Tibial nerve (tissue), 4 donors: ENCODE measurements around the gene HCK. TPM values are rescaled to one million over a fixed set of nuclear protein-coding genes. Genes with fewer than 3 reads are reported as not detected.

Source experiments
- DNase-seq, 2 donors: peaks; one replicate each; pipeline ENCODE4 v3.0.0-alpha.2; 2019; ENCODE audit warnings: low spot score in 2 of 2
- H3K27ac ChIP-seq, 4 donors: fragments of 200-600 bp; sonication (generic) in 3 of 4; one replicate each; pipeline ENCODE4 v1.5.1; 2017 to 2019; ENCODE audit warnings: mild to moderate bottlenecking in 1 of 4
- H3K27me3 ChIP-seq, 2 donors: fragments of 200-600 bp; sonication (generic) in 1 of 2; one replicate each; pipeline versions ENCODE4 v1.5.1 to v1.6.0; 2017 to 2019
- H3K36me3 ChIP-seq, 3 donors: fragments of 200-600 bp; sonication (generic); one replicate each; pipeline ENCODE4 v1.5.1; 2018 to 2019
- H3K4me1 ChIP-seq, 4 donors: fragments of 200-600 bp; sonication (generic) in 3 of 4; one replicate each; pipeline ENCODE4 v1.5.1; 2017 to 2019
- H3K4me3 ChIP-seq, 4 donors: fragments of 200-600 bp; sonication (generic) in 3 of 4; one replicate each; pipeline ENCODE4 v1.5.1; 2017 to 2019; ENCODE audit warnings: mild to moderate bottlenecking in 1 of 4, moderate library complexity in 1 of 4
- H3K9me3 ChIP-seq, 4 donors: fragments of 200-600 bp; sonication (generic) in 3 of 4; one replicate each; pipeline ENCODE4 v1.5.1; 2017 to 2019
- CTCF ChIP-seq, 5 experiments: fragments of 200-600 bp in 3 of 5; fragments of 450-650 bp in 2 of 5; sonication (generic) in 3 of 5; IDR thresholded peaks; one replicate each; pipeline ENCODE4 v1.5.1; 2016 to 2019; ENCODE audit warnings: antibody characterized with exemption in 5 of 5, mild to moderate bottlenecking in 3 of 5, moderate library complexity in 2 of 5
- EP300 ChIP-seq, 2 donors: sonication (generic); formaldehyde crosslinking; IDR thresholded peaks; one replicate each; pipeline ENCODE4 v1.6.1; 2017; ENCODE audit warnings: antibody characterized with exemption in 2 of 2, mild to moderate bottlenecking in 1 of 2
- POLR2A ChIP-seq, 2 donors: fragments of 450-650 bp; IDR thresholded peaks; one replicate each; pipeline ENCODE4 v1.6.1; 2017; ENCODE audit warnings: antibody characterized with exemption in 2 of 2, mild to moderate bottlenecking in 2 of 2, moderate library complexity in 2 of 2
- WGBS, 2 donors: methylation state at CpG; one replicate each; pipeline ENCODE4 v1.1.5; 2018; 5-methylcytosine and 5-hydroxymethylcytosine counted together
- total RNA-seq, 4 donors: library from RNA; depleted of rRNA; stranded (reverse); fragments of >200 nt; gene quantifications; one replicate each; pipeline ENCODE4 v1.1.0, GENCODE V29; 2016

Gene HCK
- total RNA-seq, 4 donors from 2014 or later = 10.5 to 47.4 (median 13.7) TPM

- no peaks in the 10 kb centered on the region for H3K36me3 ChIP-seq
- H3K27ac ChIP-seq = no peak overlapping the region
- peaks cover 0 to 20% of the 10 kb centered on the region in 2 donors for H3K27me3 ChIP-seq
- H3K9me3 ChIP-seq = no peaks in the 10 kb centered on the region
- 37 to 45% methylated on average over 9 of the region's 9 CpGs for WGBS, 2 donors
- H3K4me3 ChIP-seq = no peak overlapping the region
- peaks cover 0 to 12% (median 8%) of the 10 kb centered on the region in 4 donors for H3K4me1 ChIP-seq
- DNase-seq = no peak
- no peak for TF ChIP-seq EP300 (IDR thresholded peaks at IDR 0.05)
- TF ChIP-seq POLR2A (IDR thresholded peaks at IDR 0.05) = no peak
- peak in 1 of 5 experiments; percentile 18 for TF ChIP-seq CTCF (IDR thresholded peaks at IDR 0.05)
Measured at GRCh38 chr20:32034581-32035425, 17.2 kb upstream of the HCK start.

- 82 to 86% methylated on average over 8 of the region's 8 CpGs for WGBS, 2 donors
- H3K4me3 ChIP-seq = no peak overlapping the region
- H3K36me3 ChIP-seq = no peaks in the 10 kb centered on the region
- TF ChIP-seq CTCF (IDR thresholded peaks at IDR 0.05) (no peak), EP300 (IDR thresholded peaks at IDR 0.05) (no peak), POLR2A (IDR thresholded peaks at IDR 0.05) (no peak)
- no peak overlapping the region for H3K27ac ChIP-seq
- H3K4me1 ChIP-seq = peaks cover 0 to 12% (median 8%) of the 10 kb centered on the region in 4 donors
- H3K27me3 ChIP-seq = peaks cover 0 to 25% of the 10 kb centered on the region in 2 donors
- H3K9me3 ChIP-seq = no peaks in the 10 kb centered on the region
- DNase-seq = no peak
Measured at GRCh38 chr20:32035426-32035779, 16.6 kb upstream of the HCK start.

GRCh38 chr20:32036252-32036651 is 15.8 kb upstream of the HCK start:
- Histone ChIP-seq H3K9me3 (no peaks in the 10 kb centered on the region), H3K4me1 (peaks cover 0 to 8% (median 5%) of the 10 kb centered on the region in 4 donors), H3K36me3 (no peaks in the 10 kb centered on the region), H3K27me3 (peaks cover 0 to 20% of the 10 kb centered on the region in 2 donors), H3K4me3 (no peak overlapping the region), H3K27ac (no peak overlapping the region)
- DNase-seq = no peak
- WGBS, 2 donors = 56 to 64% methylated on average over 4 of the region's 4 CpGs
- TF ChIP-seq EP300 (IDR thresholded peaks at IDR 0.05) (no peak), CTCF (IDR thresholded peaks at IDR 0.05) (no peak), POLR2A (IDR thresholded peaks at IDR 0.05) (no peak)

GRCh38 chr20:32036716-32037485 is 15.1 kb upstream of the HCK start:
- TF ChIP-seq POLR2A (IDR thresholded peaks at IDR 0.05) (no peak), EP300 (IDR thresholded peaks at IDR 0.05) (no peak), CTCF (IDR thresholded peaks at IDR 0.05) (no peak)
- Histone ChIP-seq H3K4me3 (no peak overlapping the region), H3K27ac (no peak overlapping the region), H3K36me3 (no peaks in the 10 kb centered on the region), H3K27me3 (peaks cover 0 to 18% of the 10 kb centered on the region in 2 donors), H3K9me3 (no peaks in the 10 kb centered on the region), H3K4me1 (peaks cover 0 to 2% (median 0%) of the 10 kb centered on the region in 4 donors)
- no peak for DNase-seq
- WGBS, 2 donors = 57 to 61% methylated on average over 10 of the region's 10 CpGs

GRCh38 chr20:32037929-32038328 is 14.1 kb upstream of the HCK start:
- TF ChIP-seq EP300 (IDR thresholded peaks at IDR 0.05) (no peak), POLR2A (IDR thresholded peaks at IDR 0.05) (no peak), CTCF (IDR thresholded peaks at IDR 0.05) (no peak)
- Histone ChIP-seq H3K4me3 (no peak overlapping the region), H3K9me3 (no peaks in the 10 kb centered on the region), H3K4me1 (no peaks in the 10 kb centered on the region), H3K27me3 (peaks cover 0 to 18% of the 10 kb centered on the region in 2 donors), H3K27ac (no peak overlapping the region), H3K36me3 (no peaks in the 10 kb centered on the region)
- DNase-seq = no peak
- 62 to 69% methylated on average over 4 of the region's 4 CpGs for WGBS, 2 donors
